ENCODE measurements around the gene SH3BP1. TPM values are rescaled to one million over a fixed set of nuclear protein-coding genes. Genes with fewer than 3 reads are reported as not detected.
A peak's percentile ranks its signal among the peaks of the same experiment; 100 is the strongest.

The SH3BP1 gene
- total and polyA plus RNA-seq, 2 donors (not counting 1 experiment from before 2014, with no cell fraction given): 2.9 to 3.1 TPM

- DNase-seq (ENCODE audit: low read depth in 2 of 2): peak; percentile 76 to 80
- H2AFZ ChIP-seq (ENCODE audit: low read length): peak overlapping the region; percentile 48
- peak overlapping the region; percentile 92 for H3K4me2 ChIP-seq (ENCODE audit: extremely low read depth, insufficient read depth, low read length)
- TF ChIP-seq CTCF (conservative IDR thresholded peaks at IDR 0.05 in 1 of 2, IDR thresholded peaks at IDR 0.05 in 1 of 2; ENCODE audit: low read depth in 1 of 2, low read length in 2 of 2) (peak; percentile 58 to 60), EZH2 (IDR thresholded peaks at IDR 0.05; ENCODE audit: low read length, missing control alignments) (no peak)
- H3K9me3 ChIP-seq (ENCODE audit: control insufficient read depth, insufficient read depth, low read depth, low read length): no peaks in the 10 kb centered on the region
- peaks cover 7% of the 10 kb centered on the region for H3K36me3 ChIP-seq (ENCODE audit: control insufficient read depth, insufficient read depth, low read length)
- peak overlapping the region in 1 of 4 experiments; percentile 22 for H3K4me3 ChIP-seq (replicated peaks in 1 of 4; ENCODE audit: control extremely low read depth in 1 of 4, insufficient read depth in 1 of 4, low read depth in 3 of 4, low read length in 4 of 4)
- H3K79me2 ChIP-seq (ENCODE audit: control insufficient read depth, insufficient read depth, low read length): peaks cover 49% of the 10 kb centered on the region
- no peak overlapping the region for H3K9ac ChIP-seq (ENCODE audit: insufficient read depth, low read length)
- no peaks in the 10 kb centered on the region for H4K20me1 ChIP-seq (ENCODE audit: control insufficient read depth, extremely low read depth, insufficient read depth, low read length)
- no peaks in the 10 kb centered on the region for H3K27me3 ChIP-seq (ENCODE audit: control insufficient read depth, insufficient read depth, low read length)
- H3K27ac ChIP-seq (ENCODE audit: insufficient read depth, low read length): peak overlapping the region; percentile 89
- H3K4me1 ChIP-seq (ENCODE audit: control insufficient read depth, extremely low read depth, insufficient read depth, low read length): peaks cover 30% of the 10 kb centered on the region
These were observed 21.9 kb downstream of the SH3BP1 start for GRCh38 chr22:37661160-37661924.

GRCh38 chr22:37662039-37662438 is 22.6 kb downstream of the SH3BP1 start:
- Histone ChIP-seq H3K27ac (ENCODE audit: insufficient read depth, low read length) (peak overlapping the region; percentile 28), H3K36me3 (ENCODE audit: control insufficient read depth, insufficient read depth, low read length) (peaks cover 8% of the 10 kb centered on the region), H3K4me2 (ENCODE audit: extremely low read depth, insufficient read depth, low read length) (no peak overlapping the region), H2AFZ (ENCODE audit: low read length) (no peak overlapping the region), H3K27me3 (ENCODE audit: control insufficient read depth, insufficient read depth, low read length) (no peaks in the 10 kb centered on the region), H3K79me2 (ENCODE audit: control insufficient read depth, insufficient read depth, low read length) (peaks cover 50% of the 10 kb centered on the region), H4K20me1 (ENCODE audit: control insufficient read depth, extremely low read depth, insufficient read depth, low read length) (no peaks in the 10 kb centered on the region), H3K9ac (ENCODE audit: insufficient read depth, low read length) (no peak overlapping the region), H3K9me3 (ENCODE audit: control insufficient read depth, insufficient read depth, low read depth, low read length) (no peaks in the 10 kb centered on the region), H3K4me1 (ENCODE audit: control insufficient read depth, extremely low read depth, insufficient read depth, low read length) (peaks cover 30% of the 10 kb centered on the region), H3K4me3 (replicated peaks in 1 of 4; ENCODE audit: control extremely low read depth in 1 of 4, insufficient read depth in 1 of 4, low read depth in 3 of 4, low read length in 4 of 4) (no peak overlapping the region)
- TF ChIP-seq CTCF (conservative IDR thresholded peaks at IDR 0.05 in 1 of 2, IDR thresholded peaks at IDR 0.05 in 1 of 2; ENCODE audit: low read depth in 1 of 2, low read length in 2 of 2): no peak
- TF ChIP-seq EZH2 (IDR thresholded peaks at IDR 0.05; ENCODE audit: low read length, missing control alignments): no peak
- no peak for DNase-seq (ENCODE audit: low read depth in 2 of 2)

- DNase-seq (ENCODE audit: low read depth in 2 of 2): peak in 1 of 2 donors; percentile 82
- Histone ChIP-seq H3K4me3 (replicated peaks in 1 of 4; ENCODE audit: control extremely low read depth in 1 of 4, insufficient read depth in 1 of 4, low read depth in 3 of 4, low read length in 4 of 4) (no peak overlapping the region), H4K20me1 (ENCODE audit: control insufficient read depth, extremely low read depth, insufficient read depth, low read length) (no peaks in the 10 kb centered on the region), H3K36me3 (ENCODE audit: control insufficient read depth, insufficient read depth, low read length) (peaks cover 8% of the 10 kb centered on the region), H2AFZ (ENCODE audit: low read length) (no peak overlapping the region), H3K9ac (ENCODE audit: insufficient read depth, low read length) (no peak overlapping the region), H3K4me1 (ENCODE audit: control insufficient read depth, extremely low read depth, insufficient read depth, low read length) (peaks cover 24% of the 10 kb centered on the region), H3K4me2 (ENCODE audit: extremely low read depth, insufficient read depth, low read length) (peak overlapping the region; percentile 40), H3K79me2 (ENCODE audit: control insufficient read depth, insufficient read depth, low read length) (peaks cover 50% of the 10 kb centered on the region), H3K27ac (ENCODE audit: insufficient read depth, low read length) (peak overlapping the region; percentile 29), H3K9me3 (ENCODE audit: control insufficient read depth, insufficient read depth, low read depth, low read length) (no peaks in the 10 kb centered on the region), H3K27me3 (ENCODE audit: control insufficient read depth, insufficient read depth, low read length) (no peaks in the 10 kb centered on the region)
- TF ChIP-seq EZH2 (IDR thresholded peaks at IDR 0.05; ENCODE audit: low read length, missing control alignments) (no peak), CTCF (conservative IDR thresholded peaks at IDR 0.05 in 1 of 2, IDR thresholded peaks at IDR 0.05 in 1 of 2; ENCODE audit: low read depth in 1 of 2, low read length in 2 of 2) (no peak)
These were observed 24.2 kb downstream of the SH3BP1 start for GRCh38 chr22:37663521-37664140.
